Uterus (tissue), 2 donors: ENCODE measurements around the gene RDM1.

ENCODE experiments used
- CTCF ChIP-seq, 4 experiments: fragments of 200-600 bp in 2 of 4; fragments of 450-650 bp in 2 of 4; sonication (generic) in 2 of 4; IDR thresholded peaks; one replicate each; pipeline ENCODE4 v1.5.1; 2016 to 2019; ENCODE audit warnings: antibody characterized with exemption in 4 of 4, mild to moderate bottlenecking in 2 of 4, moderate library complexity in 1 of 4
- POLR2A ChIP-seq, 2 donors: fragments of 450-650 bp; IDR thresholded peaks; one replicate each; pipeline ENCODE4 v1.6.1; 2016; ENCODE audit warnings: antibody characterized with exemption in 2 of 2, mild to moderate bottlenecking in 1 of 2, moderate library complexity in 1 of 2

GRCh38 chr17:35920229-35920628 lies 10.3 kb downstream of the RDM1 start:
- TF ChIP-seq CTCF (IDR thresholded peaks at IDR 0.05) (no peak), POLR2A (IDR thresholded peaks at IDR 0.05) (no peak)
